Inflammatory macrophage (primary cell): Measurements from ENCODE around the gene MRC2.

Experiments
- DNase-seq, 2 donors: peaks; one replicate each; pipeline ENCODE4 v3.0.0-alpha.2; 2020 to 2022

Gene MRC2

DNA sequence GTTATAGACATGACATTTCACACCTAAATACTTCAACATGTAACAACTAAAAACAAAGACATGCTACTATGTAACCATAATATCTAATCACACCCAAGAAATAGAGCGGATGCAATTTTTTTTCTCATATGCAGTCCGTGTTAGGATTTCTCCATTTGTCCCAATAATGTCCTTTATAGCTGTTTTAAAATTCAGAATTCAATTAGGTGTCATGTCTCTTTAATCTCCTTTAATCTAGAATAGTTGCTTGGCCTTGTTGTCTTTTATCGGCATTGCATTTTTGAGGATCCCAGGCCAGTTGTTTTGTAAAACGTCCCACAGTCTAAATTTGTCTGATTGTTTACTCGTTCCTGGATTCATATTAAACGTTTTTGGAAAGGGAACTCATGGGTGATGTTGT lies 14.5 kb downstream of the MRC2 start:
- DNase-seq, result no peak

DNA sequence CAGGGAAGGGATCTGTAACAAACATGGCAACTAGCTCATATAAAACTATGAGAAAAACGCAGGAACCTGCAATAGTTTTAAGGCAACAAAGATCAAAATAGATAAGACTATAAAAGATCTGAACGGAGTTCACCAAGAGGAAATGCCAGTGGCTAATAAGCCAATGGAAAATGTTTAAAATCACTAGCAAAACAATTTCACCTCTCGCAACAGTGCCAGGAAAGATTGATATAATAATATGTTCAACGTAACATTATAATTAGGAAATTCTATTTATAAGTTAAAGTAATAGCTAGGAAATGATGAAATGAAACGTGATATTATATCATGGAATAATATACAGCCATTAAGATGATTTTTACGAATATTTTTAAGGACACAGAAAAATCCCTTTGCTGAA lies 16.0 kb downstream of the MRC2 start:
- no peak for DNase-seq

DNA sequence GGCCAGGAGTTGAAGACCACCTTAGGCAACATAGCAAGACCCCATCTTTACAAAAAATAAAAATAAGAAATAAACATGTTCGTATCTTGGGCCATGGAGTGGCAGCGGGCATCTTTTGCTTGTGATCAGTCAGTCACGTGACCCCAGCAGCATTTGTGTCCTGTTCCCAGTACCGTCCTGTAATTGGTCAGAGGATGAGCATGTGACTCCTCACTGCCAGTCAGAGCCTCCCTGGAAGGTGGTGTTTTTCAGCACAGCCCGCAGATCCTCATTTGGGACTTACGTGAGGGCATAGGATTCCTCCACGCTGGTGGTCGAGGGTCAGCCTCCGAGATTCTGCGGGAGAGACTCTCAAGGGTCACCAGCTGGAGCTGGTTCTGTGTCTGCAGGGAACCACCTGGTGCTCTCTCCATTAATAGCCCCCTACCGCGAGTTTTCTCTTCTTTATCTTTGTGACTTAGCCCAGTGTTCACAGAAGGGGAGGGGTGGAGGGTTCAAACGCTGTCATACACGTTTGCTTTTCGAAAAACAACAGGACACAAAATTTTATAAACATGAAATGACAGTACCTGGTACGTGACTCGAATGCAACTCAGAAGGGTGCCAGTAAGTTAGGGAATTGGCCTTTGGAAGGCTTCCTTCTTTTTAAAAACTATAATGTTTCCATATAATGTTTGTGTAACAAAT lies 17.2 kb downstream of the MRC2 start:
- DNase-seq, result no peak

DNA sequence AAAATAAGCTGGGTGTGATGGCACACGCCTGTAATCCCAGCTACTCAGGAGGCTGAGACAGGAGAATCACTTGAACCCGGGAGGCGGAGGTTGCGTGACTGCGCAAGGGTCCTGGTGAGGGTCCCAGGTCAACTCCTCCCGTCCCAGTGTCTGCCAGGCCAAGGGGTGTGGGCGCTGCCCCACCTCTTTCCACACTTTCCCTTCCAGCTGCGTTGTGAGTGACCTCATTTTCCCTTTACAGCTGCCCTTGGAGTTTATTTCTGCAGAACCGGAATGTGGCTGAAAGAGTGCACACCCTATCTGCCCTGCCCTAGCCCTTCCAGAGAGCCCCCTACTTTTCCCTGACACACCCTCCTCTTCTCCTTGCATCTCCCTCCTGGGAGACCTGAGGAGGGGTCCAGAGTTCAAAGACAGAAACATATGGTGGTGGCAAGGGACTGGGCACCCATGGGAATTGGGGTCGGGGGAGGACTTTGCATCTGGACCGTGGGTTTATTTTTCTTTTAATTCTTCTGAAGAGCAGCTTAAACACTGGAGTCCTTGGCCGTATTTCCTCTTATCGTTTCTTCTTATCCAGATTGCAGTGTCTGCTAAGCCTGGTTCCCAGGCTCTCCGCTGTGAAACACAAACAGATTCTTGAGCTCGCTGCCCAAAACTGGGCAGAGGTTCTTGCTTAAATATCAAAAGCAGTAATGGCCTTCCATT lies 20.9 kb downstream of the MRC2 start:
- DNase-seq, result no peak

DNA sequence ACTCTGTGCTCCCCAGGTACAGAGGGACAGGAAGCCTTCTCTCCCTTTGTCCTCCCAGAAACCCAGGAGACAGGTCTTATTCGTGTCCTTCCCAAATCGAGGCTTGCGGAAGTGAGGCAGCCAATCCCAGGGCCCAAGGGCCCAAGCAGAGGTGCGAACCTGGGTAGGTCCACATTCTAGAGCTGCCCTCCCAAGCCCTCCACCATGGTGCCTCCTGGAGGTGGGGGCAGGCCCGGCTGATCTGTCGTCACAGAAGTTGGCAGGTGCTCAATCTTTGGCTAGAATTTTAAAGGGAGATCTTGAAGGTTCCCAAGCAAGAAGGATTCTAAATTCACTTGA lies 21.5 kb downstream of the MRC2 start:
- DNase-seq, result no peak

DNA sequence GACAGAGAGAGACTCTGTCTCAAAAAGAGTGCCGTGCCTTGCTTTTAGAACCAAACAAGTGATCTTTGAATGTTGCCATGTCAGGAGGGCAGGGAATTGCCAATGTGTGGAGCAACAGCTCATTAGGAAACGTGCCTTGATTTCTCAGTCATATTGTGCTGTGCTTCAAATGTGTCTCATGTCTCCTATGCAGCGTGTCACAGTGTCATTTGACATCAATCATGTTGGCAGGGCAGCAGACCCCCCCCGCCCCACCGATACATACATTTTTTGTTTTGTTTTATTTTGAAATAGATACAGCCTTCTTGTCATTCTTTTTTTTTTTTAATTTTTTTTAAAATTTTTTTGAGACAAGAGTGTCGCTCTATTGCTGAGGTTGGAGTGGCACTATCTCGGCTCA lies 22.1 kb downstream of the MRC2 start:
- DNase-seq, result no peak

DNA sequence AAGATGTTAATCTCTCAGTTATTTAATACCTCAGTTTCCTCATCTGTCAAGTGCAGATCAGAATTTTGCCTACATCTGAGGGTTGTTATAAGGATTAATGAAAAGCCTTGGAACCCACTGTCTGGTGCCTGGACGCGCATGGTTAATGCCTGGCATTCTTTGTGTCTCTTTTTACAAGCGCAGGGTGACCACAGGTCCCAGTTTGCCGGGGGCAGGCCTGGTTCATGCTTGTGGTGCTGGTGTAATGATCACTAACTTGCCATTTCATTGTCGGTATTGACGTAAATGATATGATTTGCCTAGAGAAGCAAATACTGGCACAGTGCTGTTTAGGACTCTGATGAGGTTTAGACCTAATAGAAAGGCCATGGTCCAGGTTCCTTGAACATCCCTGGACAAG lies 23.1 kb downstream of the MRC2 start:
- no peak for DNase-seq

DNA sequence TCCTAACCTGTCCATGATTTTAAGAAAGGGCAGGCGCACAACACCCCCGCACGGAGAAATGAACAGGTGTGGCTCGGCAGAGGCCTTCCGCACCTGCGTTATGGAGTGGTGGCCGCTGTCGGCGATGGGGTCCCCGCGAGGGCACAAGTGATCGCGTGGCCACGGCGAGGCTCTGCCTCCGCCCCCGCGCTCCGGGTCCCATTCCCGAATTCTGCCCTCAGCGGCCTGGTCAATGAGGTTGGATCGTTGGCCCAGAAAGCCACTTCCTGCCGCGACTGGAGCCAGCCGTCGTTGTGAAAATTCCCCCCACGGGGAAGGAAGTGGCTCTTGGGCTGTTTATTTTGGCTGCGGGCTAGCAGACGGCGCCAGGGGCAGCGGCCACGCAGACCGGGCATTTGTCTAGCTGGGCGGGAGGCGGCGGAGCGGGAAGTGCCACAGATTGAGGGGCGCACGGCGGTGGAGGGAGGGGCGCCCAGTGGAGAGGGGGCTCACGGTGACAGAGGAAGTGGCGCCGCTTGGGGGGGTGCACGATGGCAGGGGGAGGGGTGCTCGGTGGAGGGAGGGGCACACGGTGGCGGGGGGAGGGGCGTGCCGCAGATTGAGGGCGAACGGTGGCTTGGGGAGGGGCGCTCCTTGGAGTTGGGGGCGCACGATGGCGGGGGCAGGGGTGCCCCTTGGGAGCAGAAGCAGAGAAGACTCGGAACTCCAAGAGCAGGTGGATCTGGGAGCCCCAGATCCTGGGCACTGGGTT lies 25.0 kb downstream of the MRC2 start:
- peak; percentile 67 to 81 for DNase-seq

DNA sequence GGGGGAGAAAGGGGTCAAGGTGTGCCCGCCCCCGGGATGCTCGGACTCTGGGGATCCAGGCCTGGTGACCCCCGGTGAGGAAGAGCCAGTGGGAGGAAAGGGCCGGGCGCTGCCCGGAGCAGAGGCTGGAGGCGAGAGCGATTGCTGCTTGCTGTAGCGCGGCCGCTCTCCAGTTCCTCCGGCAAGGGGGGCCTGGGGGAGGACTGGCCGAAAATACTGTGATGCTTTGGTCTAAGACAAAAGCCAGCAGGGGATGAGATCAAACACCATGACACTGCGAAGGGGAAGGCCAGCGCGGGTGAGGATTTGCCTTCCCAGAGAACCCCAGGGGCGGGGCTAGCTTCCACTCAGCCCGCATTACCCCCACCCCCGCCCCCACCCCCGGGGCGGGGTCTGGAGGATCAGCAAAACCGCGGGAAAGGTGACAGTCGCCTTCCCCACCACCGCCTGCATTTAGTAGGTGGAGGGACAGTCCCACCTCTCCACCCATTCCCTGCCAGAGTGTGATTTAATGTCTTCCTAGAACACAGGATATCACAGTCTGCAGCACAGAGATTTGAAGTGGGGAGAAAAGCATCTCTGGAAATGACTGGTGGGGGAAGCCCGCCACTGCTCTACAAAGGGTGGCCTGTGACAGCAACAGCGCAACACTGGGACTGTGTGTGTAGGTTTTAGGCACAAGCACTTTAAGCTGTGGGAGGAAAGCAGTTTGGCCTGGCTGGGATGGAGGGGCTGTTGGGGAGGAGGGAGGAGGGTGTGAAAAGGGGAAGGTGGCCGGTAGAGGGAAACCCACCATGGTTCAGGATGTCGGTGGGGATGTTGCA lies 25.7 kb downstream of the MRC2 start:
- DNase-seq, result peak; percentile 40 to 46

DNA sequence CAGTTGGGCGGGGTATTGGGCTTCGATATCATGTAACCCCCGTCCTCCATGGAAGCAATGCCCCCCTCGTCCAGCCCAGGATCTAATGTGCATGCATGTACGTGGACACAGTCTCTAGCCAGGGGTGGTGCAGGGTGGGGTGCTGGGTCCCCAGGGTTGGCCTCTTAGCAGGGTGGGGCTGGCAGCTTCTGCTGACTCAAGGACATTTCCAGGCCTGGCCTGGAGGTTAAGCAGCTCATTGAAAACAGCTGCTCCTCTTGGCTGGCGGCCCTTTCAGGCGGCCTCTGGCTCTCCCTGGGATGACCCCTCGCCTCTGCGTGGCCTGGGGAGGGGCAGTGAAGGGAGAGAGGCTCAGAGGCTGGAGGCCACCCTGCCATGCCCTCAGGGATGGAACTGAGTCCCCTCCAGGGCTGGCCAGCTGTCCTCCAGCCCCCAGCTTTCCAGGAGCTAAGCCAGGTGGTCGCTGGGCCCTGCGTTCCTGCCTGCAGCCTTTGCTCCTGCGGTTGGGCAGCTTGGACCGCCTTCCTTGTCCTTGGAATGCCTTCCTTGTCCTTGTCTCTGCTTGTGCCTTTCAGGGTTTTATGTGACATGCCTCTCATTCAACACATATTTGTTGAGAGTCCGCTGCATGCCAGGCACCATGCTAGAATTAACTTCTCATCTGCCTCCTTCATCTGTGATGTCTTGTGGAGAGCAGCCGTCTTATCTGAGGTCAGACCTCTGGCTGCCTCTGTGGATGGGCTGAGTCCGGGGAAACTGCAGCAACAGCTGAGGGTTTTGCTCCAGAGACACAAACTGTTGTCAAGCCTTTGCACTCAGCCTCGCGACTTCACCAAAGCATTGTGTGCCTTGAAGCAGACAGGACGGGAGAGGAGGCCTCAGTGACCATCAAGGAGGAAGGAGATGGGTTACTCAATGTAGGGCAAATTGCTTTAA lies 26.6 kb downstream of the MRC2 start:
- no peak for DNase-seq

DNA sequence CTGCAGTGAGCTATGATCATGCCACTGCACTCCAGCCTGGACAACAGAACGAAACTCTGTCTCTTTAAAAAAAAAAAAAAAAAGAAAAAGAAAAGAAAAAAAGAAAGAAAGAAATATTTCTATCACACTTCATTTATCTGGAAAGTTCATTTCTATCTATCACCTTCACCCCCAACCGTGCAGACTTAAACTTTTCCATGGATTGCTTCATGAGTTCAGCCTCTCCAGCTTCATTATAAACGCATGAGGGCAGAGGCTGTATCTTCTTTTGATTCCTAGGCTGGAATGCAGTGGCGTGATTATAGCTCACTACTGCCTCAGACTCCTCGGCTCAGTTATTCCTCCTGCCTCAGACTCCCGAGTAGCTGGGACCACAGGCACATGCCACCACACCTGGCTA lies 28.2 kb downstream of the MRC2 start:
- DNase-seq, result no peak

DNA sequence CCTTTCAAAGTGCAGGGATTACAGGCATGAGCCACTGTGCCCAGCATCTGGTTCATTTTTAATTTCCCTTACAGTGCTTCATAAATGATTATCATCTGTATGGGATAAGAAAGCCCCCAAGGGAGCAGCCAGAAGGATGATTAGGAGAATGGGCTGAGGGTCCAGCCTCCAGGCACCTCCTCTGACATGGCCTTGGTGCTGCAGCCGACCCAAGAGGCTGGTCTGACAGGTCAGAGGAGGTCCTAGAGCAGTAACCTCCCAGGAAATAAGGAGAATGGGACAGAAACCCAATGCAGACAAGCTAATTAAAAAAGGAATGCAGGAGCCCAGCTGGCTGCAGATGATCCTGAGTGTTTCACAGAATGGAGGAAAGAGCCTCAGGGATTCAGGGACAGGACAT lies 29.0 kb downstream of the MRC2 start:
- DNase-seq, result no peak

DNA sequence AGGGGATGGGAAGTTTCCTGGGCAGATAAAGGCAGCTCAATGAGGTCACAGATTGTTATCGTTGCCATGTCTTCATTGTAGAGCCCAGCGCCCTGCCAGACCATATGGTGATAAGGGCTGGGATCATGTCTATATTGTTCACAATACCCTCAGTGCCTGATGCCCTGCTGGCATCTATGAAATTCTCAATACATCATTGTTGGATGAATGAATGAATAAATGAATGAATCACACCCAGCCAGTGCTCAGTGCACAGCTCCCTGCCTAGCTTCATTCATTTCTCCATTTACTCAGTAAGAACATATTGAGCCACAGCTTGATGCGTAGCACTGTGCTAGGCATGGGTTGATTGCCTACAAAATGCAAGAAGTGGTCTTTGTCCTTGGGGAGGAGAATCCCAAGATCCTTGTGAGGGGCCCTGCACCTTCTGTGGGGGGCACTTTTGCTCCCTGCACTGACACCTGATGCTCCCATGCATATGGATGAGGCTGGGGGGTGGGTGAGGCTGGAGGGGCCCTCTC lies 29.7 kb downstream of the MRC2 start:
- DNase-seq, result no peak

DNA sequence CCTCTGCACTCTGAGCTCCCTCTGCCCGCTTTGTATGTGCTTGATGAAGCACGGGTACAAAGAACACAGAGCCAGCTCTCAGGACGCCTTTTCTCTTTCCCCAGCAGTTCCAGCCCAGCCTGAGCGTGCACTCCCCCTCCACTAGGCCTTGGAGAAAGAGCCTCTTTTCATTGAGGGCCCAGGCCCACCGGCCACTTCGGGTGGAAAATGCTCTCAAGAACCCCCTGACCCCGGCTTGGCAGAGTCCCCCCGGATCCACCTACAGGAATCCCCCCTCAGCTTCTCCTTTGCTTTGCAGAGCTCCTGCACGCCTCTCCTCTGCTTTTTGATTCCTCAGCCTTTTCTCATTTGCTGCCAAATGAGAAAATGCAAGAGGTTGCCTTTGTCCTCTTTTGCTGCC lies 30.2 kb downstream of the MRC2 start:
- DNase-seq, result no peak

DNA sequence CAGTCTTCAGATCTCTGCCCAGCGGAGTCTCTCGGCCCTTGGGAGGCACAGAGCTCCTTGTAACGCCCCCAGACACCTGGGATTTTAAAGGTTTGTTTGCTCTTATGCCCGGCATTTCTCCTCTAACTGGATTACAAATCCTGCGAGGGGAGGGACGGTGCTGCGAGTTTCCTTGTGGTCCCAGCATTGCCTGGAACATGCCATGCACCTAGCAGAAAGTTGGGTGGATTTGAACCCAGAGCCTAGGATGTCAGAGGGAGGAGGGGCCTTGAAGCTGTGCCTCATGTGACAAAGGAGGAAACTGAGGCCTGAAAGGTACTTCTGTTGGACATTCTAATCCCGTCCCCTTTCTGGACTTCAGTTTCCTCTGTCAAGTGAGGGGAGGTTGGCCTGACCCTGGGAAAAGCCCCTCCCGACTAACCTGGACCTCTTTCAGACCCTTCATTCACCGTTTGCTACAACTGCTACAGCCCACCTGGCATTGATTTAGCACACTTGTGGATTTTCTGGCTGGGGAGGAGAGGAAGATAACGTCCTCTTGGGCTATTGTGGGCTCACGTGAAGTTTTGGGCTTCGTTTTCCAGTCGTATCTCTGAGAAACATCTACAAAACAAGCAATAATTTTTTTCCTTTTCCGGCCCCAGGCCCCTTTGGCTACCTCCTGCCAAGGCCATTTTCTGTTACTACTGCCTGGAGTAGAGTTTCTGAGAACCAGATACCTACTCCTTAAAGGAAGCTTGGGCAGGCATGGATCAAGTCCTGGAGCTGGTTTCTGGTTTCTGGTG lies 30.9 kb downstream of the MRC2 start:
- no peak for DNase-seq

DNA sequence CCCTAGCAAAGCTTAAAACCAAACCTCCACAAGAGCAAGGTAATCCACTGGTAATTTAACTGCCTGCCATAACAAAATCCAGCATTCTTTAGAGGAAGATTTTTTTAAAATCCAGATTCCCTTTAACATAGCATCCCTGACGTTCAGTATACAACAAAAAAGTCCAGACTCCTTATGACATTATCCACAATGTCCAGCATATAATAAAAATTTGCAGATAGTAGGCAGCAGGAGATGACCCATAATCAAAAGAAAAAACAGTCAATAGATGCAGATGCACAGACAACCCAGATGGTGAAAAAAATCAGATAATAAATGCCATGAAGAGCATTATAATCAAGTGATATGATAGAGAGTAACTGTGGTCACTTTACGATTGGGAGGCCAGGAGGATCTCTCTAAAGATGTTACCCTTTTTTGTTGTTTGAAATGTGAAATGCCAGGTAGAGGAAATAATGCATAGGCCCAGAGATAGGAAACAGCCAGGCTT lies 33.2 kb downstream of the MRC2 start:
- no peak for DNase-seq

DNA sequence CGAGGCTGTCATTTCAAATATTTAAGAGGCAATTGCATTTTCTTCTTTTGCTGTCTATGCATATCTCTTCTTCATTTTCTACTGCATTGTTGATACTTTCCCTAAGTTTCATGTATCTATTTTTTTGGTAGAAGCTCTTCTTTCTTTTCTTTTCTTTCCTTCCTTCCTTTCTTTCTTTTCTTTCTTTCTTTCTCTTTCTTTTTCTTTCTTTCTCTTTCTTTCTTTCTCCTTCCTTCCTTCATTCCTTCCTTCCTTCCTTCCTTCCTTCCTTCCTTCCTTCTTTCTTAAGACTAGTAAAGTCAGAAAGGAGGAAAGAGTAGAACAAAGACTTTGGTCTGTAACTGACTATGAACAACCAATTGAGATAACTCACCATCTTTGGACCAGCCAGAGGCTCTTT lies 33.9 kb downstream of the MRC2 start:
- no peak for DNase-seq

DNA sequence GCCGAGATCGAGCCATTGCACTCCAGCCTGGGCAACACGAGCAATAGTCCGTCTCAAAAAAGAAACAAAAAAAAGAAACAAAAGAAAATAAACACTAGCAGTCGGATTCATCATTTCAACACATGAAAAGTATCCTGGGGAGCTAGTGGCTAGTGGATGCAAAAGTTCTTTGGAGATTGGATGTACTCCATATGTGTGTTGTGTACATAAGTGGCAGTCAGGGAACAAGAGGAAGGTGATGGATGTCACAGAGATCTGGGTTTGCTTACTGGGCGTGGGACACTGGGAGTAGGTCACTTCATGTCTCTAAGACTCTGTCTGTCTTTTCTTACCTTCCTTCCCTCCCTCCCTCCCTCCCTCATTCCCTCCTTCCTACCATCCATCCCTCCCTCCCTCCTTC lies 35.4 kb downstream of the MRC2 start:
- no peak for DNase-seq

DNA sequence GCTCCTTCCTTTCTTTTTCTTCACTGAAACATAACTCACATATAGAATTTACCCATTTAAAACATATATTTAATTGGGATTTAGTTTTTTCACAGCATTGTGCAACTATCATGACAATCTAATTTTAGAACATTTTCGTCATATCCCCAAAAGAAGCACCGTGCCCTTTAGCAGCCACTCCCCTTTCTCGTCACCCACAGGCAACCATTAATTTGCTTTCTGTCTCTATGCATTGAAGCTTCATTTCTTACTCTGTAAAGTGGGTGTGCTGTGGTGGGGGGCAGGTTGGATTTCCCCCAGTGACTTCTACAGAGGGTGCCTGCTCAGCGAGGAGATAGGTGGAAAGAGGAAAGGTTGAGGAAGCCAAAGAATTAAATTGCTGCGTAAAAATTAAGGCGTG lies 35.8 kb downstream of the MRC2 start:
- no peak for DNase-seq

DNA sequence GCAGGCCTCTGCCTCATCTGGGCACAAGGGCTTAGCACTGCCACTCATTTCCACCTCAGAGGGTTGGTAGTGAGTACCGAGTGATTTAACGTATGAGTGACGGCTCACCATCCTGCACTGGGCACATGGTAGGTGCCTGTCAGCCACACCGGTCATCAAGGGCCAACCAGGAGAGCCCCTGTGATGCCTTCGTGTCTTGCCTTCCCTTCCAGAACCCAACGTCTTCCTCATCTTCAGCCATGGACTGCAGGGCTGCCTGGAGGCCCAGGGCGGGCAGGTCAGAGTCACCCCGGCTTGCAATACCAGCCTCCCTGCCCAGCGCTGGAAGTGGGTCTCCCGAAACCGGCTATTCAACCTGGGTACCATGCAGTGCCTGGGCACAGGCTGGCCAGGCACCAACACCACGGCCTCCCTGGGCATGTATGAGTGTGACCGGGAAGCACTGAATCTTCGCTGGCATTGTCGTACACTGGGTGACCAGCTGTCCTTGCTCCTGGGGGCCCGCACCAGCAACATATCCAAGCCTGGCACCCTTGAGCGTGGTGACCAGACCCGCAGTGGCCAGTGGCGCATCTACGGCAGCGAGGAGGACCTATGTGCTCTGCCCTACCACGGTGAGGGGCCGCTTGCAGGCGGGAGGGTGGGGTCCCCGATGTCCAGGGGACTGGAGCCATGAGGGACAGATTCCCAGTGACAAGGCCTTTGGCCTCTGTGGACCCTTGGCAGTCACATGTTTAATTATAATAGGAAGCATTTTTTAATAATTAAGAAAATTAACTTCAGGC lies 37.1 kb downstream of the MRC2 start:
- no peak for DNase-seq
